Fibroblast of the aortic adventitia (primary cell): Measurements from ENCODE around the gene IL4R. TPM values are rescaled to one million over a fixed set of nuclear protein-coding genes. Genes with fewer than 3 reads are reported as not detected.

Experiments used
- DNase-seq: peaks from one replicate; pipeline ENCODE4 v3.0.0-alpha.2; 2010; ENCODE audit warnings: low read depth
- H3K4me3 ChIP-seq: 2 replicates; pipeline ENCODE4 v1.5.1; 2011; ENCODE audit warnings: low read depth, mild to moderate bottlenecking, control low read depth, low read length, moderate library complexity
- CTCF ChIP-seq: IDR thresholded peaks from 2 replicates; pipeline ENCODE4 v1.5.1; 2011; ENCODE audit warnings: mild to moderate bottlenecking, low read length, control low read depth, inconsistent platforms; ENCODE audit not compliant: insufficient read depth
- total RNA-seq: library from RNA; depleted of rRNA; stranded (reverse); fragments of >200 nt; gene quantifications from 2 replicates; pipeline ENCODE4 v1.2.3, GENCODE V29; 2012; ENCODE audit warnings: low replicate concordance

IL4R gene
- total RNA-seq, 1 donor, result 25.6 TPM

- TF ChIP-seq CTCF, result no peak
- no peak overlapping the region for H3K4me3 ChIP-seq
- no peak for DNase-seq
These were observed 4.8 kb downstream of the IL4R start for GRCh38 chr16:27318392-27319256.

- TF ChIP-seq CTCF, result no peak
- no peak overlapping the region for H3K4me3 ChIP-seq
- DNase-seq, result no peak
These were observed 5.6 kb downstream of the IL4R start for GRCh38 chr16:27319257-27319965.

- no peak for TF ChIP-seq CTCF
- DNase-seq, result no peak
- no peak overlapping the region for H3K4me3 ChIP-seq
These were observed 6.7 kb downstream of the IL4R start for GRCh38 chr16:27320261-27321012.

- DNase-seq, result peak; percentile 69
- TF ChIP-seq CTCF, result no peak
- no peak overlapping the region for H3K4me3 ChIP-seq
These were observed 7.5 kb downstream of the IL4R start for GRCh38 chr16:27321013-27321915.

GRCh38 chr16:27322858-27323780 lies 9.3 kb downstream of the IL4R start:
- no peak for TF ChIP-seq CTCF

More at GRCh38 chr16:27322858-27323780, 9.3 kb downstream of the IL4R start:
- no peak overlapping the region for H3K4me3 ChIP-seq
- no peak for DNase-seq
